ENCODE data around the gene NBR1.
"Not testable (repeated sequence)": the region's sequence is repeated elsewhere in the genome, so short reads cannot be mapped to it uniquely, and the experiment has no call there.

GRCh38 chr17:43136574-43136973, 34.4 kb upstream of the NBR1 start:
- not testable (repeated sequence) for TF ChIP-seq POLR2AphosphoS5 (IDR thresholded peaks at IDR 0.05; ENCODE audit: low read depth); JUNB (IDR thresholded peaks at IDR 0.05; ENCODE audit: unreplicated experiment); EZH2phosphoT487 (IDR thresholded peaks at IDR 0.05; ENCODE audit: unreplicated experiment)

All from GM23338 (cell line).